ENCODE data around the gene ROBO2.

ROBO2 gene

GRCh38 chr3:77601823-77602415 is 562.0 kb downstream of the ROBO2 start:
- DNase-seq = no peak

DNA sequence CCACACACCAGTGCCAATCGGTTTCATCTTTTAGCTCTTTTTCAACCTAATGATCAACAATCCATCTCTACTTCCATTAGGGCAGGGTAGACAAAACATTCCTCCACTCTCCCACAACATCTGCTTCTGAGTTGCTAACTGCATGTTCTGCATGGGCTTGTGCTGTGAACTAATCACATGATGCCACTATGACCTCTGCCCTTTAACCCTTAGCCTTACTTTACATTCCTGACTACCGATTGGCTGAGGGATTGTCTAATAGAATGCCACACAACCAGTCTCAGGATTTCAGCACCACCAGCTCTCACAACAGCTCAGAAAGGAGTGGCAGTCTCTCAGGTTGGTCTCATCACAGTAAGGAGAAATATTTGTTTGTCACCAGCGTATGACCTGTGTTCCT is 562.8 kb downstream of the ROBO2 start:
- DNase-seq = no peak

DNA sequence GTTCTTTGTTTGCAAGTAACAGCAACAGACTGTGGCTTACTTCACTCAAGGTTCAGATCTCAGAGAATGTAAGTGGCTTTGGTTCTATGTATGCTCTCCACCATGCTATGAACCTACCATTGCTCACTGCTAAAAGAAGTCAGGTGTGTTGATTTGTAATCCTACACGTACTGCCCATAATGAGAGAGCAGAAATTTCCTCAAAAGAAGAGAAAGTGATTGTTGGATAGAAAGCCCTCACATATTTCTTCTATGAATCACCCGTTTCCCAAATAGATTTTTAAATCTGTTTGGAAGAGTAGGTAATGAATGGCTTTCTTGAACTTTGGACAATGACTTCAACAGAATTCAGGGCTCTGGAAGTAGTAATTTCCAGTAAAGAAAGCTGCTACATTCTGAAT is 565.4 kb downstream of the ROBO2 start:
- DNase-seq = no peak

DNA sequence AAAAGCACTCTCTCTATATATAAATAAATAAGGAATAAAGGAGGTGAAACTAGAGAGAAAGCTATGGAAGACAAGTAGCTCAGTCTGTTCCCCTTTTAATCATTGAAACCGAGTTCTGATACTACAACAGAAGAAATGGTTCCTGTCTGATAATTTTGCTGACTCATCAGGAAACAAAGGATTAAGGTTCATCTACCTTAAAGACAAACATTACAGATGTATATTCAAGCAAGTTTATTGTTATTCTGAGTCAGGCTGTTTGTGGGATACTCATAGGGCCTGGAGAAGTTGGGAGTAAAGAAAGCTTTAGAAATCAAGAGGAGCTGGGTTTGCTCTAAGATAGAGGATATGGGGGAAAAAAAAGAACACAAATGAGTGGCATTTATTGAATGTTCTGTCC is 566.0 kb downstream of the ROBO2 start:
- DNase-seq = no peak

- DNase-seq = no peak
Measured at GRCh38 chr3:77606372-77606771, 566.5 kb downstream of the ROBO2 start.

DNA sequence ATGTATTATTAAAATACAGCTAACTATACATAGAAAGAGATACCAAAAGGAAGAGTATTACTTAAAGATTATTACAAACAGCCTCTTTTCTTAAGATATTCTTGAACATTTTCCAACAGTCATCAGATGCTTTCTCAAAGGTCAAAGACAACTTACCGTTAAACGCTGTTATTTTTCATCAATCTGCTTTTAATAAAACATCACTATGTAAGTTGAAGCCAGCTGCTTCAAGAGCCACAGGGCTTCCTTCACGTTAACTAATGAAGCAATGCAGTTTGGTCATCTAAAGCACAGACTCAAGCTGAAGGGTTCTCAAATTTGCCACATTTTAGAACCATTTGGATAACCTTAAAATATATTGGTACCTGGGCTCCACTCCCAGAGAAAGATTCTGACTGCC is 578.8 kb downstream of the ROBO2 start:
- no peak for DNase-seq

DNA sequence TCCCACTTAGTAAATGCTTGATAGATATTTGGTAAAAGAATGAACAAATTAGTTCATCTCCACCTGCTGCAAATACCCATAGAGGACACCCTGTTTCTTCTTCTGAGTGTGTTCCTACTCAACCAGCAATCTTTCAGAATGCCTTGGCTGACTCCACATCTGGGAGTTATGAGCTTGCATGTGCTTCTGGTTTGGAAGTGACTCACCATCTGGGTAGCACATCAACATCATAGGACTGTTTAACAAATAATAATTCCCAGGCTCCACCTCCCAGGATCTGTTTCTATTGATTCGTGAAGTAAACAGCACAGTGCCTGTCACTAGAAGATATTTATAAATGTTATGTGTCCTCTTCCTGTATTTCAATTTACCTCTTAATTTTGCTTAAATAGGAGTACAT is 580.1 kb downstream of the ROBO2 start:
- no peak for DNase-seq

DNA sequence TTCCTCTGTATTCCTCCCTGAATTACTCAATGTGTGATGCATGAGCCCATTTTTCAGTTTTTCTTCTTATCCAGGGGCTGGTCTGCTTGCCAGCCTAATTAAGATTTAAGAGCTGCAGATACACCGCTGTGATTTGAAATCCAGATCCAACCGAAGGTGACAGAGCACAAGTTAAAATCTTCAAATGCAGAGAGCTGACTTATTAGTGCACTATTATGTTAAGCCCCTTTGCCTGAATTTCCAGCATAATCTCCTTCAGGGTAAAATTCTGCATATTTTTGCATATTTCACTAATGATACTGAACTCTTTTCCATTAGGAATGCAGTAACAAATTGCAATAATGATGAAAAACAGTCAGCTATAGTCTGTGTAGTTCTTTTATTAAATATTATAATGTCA is 583.6 kb downstream of the ROBO2 start:
- DNase-seq = no peak

DNA sequence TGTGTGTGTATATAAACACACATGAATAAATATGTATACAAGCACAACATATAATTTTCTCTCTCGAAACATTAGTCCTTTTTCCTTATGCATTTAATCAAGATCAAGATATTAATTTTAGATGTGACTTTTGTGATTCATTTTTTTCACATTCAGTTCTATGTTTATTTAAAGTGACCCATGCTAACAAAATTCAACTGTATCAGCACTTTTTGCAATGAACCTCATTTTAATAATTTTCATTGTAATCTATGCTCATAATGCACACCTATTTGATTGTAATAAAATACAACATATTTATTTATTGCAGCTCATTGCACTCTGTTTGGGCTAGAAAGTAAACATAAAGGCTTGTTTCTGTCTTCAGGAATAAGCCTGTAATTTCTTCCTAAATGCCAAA is 586.3 kb downstream of the ROBO2 start:
- DNase-seq = no peak

DNA sequence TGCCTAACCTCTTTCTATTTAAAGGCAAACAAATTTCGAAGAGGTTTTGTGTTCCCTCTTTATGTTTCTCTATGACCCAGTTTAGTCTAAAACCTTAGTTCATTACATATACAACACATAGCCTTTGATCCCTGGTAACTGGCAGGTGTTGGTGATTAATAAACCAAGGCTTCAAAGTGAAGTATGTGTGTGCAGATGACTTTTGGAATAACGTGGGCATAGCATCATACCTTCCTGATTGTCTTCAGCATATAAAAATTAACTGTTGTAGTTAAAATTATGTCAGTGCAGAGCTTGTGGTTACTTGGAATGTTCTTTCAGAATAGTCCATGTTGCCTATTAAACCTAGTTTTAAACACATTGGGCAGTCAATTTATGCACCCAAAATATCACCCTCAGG is 608.3 kb downstream of the ROBO2 start:
- no peak for DNase-seq

- DNase-seq = no peak
Measured at GRCh38 chr3:77648664-77649063, 608.8 kb downstream of the ROBO2 start.

DNA sequence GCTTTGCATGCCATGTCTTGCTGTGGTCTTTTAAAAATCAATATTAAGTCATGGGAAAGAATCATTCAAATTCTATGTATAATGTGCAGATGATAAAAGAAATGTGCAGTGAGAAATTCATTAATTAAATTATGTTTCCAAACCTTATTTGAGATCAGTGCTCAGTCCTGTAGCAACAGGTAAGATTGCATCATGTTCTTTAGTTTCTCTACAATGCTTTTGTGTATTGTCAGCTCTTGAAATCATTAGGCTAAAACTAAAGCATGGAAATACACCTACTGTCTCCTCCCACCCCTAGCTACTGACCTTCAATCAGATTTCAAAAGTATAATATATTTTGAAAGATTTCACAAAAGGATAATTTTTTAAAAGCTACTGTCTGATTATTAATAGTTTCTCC is 612.7 kb downstream of the ROBO2 start:
- no peak for DNase-seq

GRCh38 chr3:77655396-77655795 is 615.5 kb downstream of the ROBO2 start:
- DNase-seq = no peak

- DNase-seq = no peak
Measured at GRCh38 chr3:77660718-77661117, 620.8 kb downstream of the ROBO2 start.

DNA sequence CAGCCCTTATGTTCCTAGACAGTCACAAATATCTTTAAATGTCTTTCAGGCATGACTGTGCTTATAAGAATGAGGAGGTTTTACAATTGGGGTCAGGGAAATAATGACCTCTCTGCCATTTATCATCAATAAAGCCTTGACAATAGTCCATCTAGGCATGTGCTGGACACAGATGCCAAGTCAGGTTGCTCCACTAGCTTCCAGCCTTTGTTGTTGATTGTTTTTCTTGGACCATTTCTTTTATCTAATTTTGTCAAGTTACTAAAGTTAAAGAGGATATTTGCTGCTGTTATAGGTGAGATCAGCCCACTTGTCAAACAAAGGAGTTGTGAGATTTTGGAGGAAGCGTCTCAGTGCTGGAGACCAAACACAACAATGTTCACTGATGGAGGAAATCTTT is 628.0 kb downstream of the ROBO2 start:
- DNase-seq = no peak

GRCh38 chr3:77668376-77668775 is 628.5 kb downstream of the ROBO2 start:
- no peak for DNase-seq

GRCh38 chr3:77672016-77672415 is 632.1 kb downstream of the ROBO2 start:
- DNase-seq = no peak

- DNase-seq = no peak
Measured at GRCh38 chr3:77682162-77682561, 642.3 kb downstream of the ROBO2 start.

DNA sequence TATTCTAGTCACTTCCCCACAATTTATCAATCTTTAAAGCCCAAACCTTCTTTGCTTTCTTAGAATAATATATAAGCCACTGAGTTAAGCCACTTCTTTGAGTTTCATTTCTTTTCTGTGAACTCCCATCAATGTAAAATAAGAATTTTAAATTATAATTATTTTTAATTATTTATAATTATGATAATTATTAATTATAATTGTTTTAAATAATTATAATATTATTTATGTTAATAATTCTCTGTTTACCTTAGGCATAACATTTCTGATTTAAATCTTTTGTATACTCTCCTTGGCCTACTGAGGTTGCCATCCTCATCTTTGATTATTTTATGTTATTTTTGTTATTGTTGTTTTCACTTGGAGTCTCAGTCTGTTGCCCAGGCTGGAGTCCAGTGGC is 644.2 kb downstream of the ROBO2 start:
- DNase-seq = no peak

GRCh38 chr3:77685713-77686112 is 645.8 kb downstream of the ROBO2 start:
- DNase-seq = no peak

DNA sequence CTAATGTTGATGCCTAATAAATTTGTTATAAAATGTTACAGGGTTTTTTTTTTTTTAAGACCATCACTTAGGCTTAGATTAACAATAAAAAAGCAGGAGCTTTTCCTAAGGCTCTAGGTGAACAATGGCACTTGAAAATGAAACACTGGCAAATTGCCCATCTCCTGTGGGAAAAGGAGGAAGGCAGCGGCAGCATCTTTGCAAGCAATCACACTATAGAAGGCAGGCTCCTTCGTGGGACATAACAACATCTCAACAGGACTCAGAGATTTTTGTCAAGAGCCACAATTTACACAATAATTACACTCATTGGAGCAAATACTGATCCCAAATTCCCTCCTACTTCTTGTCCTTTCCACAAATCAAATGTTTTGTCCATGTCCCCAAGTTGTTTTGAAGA is 646.7 kb downstream of the ROBO2 start:
- no peak for DNase-seq

DNA sequence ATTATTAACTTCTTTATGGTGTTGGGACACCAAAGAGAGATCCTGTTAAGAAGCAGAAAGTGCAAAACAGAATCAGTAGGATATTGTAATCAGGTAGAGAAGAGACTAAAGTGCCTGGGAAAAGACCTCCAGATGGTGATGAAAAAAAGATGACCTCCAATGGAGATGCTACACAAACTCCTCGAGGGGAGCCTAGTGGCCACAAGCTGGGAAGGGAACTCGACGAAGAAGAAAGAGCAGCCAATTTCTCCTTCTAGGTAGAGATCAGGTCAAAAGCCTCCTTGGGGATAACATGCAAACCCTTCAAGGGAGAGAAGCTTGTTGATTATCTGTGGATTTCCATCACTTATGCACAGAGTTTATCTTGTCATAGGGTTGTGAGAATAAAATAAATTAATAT is 647.6 kb downstream of the ROBO2 start:
- DNase-seq = no peak

- no peak for DNase-seq
Measured at GRCh38 chr3:77690284-77690845, 650.5 kb downstream of the ROBO2 start.

DNA sequence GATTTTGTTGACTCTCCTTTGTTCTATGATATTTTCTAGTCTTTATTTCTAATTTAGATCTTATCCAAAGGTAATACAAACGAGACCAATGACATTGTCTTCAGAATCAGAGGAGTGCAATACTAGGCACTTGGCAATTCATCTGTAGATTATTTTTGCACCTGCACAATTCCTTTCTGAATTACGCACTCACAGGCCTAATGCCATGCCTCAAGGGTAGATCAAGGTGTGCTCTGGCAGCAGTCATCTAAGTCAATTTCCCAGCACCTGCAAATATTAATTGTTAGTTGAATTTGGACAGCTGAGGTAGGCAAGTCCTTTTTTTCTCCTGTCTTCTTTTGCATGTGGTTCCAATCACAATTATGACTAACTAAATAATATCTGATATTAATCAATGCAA is 653.2 kb downstream of the ROBO2 start:
- no peak for DNase-seq

- DNase-seq = no peak
Measured at GRCh38 chr3:77699125-77699691, 659.3 kb downstream of the ROBO2 start.

Measured in NCI-H2171 (cell line).